Stimulated activated CD4-positive, alpha-beta T cell treated with anti-CD3 and anti-CD28 coated beads, Interleukin-4, amount 100 ng/mL, for 48 hours (primary cell): Measurements from ENCODE around the gene TMEM72.

ENCODE experiments used
- DNase-seq, 2 donors: peaks; one replicate each; pipeline ENCODE4 v3.0.0-alpha.2; 2020; ENCODE audit warnings: low read depth in 2 of 2

TMEM72 gene

DNA sequence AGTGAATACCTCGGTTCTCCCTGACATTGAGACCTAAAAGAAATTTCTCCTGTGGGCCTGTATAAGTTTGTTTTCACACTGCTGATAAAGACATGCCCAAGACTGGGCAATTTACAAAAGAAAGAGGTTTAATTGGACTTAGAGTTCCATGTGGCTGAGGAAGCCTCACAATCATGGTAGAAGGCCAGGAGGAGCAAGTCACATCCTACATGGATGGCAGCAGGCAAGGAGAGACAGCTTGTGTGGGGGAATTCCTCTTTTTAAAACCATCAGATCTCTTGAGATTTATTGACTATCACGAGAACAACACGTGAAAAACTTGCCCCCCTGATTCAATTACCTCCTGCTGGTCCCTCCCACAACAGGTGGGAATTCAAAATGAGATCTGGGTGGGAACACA lies 6.7 kb downstream of the TMEM72 start:
- DNase-seq = no peak

DNA sequence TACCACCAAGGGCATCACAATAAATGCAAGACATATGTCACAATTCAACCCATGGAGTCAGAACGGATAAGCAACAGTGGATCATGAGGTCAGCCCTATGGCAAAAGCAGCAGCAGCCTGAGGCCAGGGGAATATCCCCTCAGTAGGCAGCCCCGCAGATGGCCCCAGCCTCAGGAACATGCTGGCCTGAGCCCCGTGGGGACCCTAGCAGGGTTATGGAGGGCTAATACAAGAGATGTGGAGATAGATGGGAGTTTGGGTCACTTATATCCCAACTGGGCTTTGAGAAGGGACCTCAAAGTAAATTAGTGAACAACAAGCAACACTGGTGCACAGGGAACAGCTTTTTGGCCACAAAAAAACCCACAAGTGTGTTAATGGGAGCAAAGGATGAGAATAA lies 9.1 kb downstream of the TMEM72 start:
- DNase-seq = no peak

DNA sequence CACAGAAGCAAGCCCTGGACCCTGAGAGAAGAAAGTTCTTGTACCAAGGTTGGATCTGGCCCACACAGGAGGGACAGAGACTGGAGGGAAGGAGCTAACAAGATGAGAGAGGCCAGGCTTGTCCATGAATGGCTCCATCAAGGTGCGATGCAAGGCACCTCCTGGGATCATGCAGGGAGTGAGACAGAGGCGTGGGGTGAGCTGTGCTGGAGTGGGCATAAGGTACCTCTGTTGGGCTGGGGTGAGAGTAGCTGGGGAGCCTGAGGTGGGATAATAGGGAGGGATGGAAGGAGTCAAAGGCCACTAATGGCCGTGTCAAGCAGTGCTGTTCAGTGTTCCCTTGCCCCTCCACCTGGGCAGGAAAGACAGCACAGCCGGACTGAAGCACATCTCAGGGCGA lies 9.9 kb downstream of the TMEM72 start:
- no peak for DNase-seq

DNA sequence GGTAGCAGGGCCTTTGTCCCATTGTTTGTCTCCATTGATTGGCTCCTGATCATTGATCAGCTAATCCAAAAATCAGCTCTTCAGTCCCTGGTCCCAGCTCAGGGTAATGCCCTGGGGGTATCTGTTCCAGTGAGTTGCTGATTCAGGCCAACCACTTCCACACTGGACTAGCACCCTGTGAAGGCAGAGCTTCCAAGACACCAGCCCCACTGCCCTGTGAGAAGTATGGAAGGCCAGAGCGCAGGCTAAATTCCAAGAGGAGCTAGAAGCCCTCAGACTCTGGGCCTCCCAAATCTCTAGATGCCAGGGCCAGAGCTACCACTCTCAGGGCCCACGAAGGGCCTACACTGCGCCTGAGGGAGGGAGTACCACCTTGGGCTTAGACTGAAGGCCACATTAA lies 10.4 kb downstream of the TMEM72 start:
- no peak for DNase-seq

DNA sequence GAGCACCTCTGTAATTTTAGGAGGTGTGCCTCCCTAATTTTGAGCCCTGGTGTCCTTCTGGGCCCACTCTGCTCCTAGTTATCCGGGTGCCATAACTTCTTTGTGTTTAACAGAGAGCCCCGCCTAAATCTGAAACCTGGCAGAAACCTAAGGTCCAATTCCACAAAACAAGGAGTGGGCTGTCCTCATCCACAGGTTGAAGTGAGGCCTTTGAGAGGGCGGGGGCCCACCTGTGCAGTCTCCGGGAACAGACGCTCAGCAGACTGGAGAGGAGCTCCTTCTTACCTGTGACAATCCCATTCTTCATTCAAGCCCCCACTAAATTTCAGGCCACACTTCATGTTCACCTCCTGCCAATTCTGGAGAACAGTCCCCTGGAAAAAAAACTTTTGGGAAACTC lies 10.9 kb downstream of the TMEM72 start:
- no peak for DNase-seq

DNA sequence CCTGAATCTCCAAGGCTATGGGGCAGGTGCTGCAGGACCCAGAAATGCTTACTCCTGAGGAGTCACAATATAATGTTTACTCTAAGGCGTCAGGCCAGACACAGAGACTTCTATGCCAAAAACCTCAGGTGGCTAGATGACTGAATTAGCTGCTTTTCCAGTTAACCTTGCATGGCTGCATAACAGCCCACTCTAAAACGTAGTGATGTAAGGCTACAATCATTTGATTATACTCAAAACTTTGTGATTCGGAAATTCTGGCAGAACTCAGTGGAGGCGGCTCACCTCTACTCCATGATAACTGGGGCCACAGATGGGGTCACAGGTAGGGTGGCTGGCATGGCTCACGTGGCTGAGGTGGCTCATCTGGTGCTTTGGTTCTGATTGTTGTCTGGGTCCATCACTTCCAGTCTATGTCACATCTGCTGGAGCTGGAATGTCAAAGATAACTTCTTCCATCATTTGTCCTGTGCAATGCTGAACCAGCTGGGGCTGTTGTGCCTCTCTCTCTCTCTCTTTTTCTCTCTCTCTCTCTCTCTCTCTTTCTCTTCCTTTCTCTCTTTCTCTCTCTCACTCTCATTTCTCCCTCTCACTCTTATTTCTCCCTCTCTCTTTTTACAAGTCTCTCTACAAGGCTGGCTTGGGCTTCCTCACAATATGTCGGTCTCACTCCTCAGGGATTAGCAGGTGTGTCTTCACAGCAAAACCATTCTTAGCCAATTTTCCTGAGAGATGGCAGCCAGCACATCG lies 11.8 kb downstream of the TMEM72 start:
- DNase-seq = no peak

DNA sequence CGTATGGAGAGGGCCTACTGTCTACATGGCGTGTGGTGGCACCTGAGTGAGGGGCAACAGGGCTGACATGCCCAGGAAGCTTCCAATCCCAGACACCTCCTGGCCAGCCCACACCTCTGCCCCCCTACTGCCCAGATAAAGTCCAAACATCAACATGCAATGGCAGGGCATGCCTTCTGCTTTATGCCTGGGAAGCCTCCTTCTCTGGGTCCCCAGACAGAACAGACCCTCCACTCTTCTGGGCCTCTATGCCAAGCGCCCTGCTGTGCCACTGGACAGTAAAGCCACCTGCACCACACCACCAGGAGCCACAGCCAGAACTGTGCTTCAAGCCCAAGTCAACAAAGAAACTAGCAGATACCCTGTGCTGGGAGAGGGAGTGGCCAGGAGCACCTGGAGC lies 12.5 kb downstream of the TMEM72 start:
- no peak for DNase-seq

DNA sequence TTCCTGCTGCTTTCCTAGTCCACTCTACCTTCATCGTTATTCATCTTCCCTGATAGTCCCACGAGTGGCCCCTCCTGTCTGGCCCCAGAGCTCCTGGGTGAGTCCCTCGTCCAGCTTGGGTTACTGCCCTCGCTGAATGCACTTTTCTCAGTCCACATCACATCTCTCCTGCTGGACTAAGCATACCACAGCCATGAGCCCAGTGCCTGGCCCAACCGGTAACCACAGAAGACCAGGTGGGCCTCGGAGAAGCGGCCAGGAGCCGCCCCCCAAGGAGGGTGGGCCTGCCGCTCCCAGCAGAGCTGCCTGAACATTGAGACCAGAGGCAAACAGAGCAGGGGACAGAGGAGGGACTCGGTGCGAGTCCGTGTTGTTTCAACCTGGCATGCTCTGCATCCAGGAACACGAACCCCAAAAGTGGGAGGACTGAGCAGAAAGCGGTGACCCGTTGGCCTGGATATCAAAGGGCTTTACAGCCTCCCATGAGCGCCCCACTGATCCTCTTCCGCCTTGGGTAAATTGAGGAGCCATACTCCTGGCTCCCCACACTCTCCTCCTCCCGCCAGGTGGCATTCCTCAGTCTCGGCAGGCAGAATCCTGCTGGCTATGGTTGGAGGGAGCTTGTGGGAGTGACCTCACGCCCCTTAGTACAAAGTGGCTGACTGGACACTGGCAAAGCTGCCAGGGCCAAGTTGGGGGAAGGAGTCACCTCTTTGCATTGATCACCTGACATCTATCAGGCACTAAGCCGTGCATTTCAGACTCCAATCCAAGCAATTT lies 13.3 kb downstream of the TMEM72 start:
- no peak for DNase-seq

DNA sequence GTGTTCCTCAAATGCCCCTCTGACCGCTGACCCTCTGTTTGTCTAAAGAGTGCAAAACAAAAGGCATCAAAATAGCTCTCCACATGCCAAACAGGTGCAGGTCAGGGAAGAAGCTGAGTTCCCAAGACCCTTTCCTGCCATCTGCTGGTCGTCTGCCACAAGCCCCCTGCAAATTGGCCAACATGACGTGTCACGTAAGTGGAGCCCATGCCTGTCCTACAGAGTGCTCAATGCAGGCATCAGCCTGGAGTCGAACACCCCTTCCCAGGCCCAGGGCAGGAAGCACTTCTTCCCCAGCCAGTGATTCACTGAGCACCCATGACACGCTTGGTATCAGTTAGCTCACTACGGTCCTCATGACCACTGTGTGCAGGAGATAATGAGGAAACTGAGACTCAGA lies 14.1 kb downstream of the TMEM72 start:
- DNase-seq = no peak

DNA sequence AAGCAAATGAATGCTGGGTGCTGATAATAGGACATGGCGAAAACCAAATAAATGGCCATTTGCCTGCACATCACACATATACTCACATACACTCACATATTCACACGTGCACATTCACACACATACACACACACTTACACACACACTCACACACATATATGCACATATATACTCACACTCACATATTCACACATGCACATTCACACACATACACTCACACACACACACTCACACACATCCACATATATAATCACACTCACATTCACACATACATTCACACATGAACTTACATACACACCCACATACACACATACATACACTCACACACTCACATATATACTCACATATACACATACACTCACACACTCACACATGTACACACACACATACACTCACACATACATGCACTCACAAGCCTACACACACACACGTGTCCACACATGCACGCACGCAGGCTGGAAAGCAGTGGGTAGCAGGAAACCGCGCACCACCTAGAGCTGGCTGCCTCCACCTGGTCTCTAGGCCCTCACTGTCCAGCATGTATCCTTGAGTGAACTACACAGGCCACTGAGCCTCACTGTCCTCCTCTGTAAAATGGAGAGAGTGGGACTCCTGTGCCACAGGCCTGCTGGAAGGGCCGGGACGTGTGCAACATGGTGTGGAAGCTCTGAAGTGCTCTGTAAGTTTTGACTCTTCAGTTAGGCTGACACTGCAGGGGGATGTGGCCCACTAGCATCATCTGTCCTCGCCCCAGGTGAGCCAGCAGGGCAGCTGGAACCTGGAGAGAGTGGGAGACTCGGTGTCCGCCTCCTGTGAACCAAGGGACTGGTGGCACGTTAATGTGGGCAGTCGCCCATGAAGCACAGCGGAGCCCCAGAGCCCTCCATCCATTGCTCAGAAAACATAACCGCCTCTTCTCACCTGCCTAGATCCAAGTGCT lies 14.9 kb downstream of the TMEM72 start:
- DNase-seq = no peak

DNA sequence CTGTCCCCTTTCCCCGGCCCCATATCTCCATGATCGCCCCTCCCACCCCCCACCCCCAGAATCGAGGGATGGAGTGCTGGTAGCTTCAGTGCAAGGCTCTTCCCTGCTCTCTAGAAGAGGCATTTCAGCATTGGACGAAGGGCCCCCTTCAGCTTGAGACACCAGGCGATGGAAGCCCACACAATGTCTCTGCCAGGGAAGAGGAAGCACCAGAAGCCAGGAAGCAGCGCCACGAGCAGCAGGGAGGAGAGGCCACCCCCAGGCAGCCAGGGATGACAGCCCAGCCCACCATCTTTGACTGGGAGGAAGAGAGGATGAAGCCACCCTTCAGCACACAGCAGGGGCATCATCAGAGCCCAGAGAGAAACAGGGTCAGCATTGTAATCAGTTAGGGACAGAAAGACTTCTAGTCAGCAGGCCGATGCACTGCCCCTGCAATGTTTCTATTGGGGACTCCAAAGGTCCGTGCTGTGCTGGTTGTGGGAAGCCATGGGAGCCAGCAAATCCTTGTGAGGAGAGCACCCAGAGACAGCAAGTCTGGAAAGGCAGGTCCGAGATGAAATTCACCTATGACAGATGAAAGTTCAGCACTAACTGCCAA lies 15.7 kb downstream of the TMEM72 start:
- no peak for DNase-seq

DNA sequence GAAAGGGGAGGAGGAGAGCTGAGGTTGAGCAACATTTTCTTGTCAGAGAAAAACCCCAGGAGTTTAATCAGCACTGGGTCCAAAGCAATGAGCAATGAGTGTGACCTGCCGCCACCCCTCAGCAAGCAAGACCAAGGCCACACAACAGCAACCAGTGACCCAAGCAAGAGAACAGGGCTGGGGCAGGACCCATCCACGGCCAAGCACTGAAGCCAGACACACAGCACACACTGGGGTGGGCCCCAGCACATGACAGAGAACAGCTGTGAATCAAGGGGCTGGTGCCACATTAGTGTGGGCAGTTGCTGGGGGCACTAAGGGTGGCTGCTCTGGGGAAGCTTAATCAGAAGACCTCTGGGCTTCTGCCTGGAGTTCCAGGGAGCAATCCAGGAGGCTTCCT lies 16.2 kb downstream of the TMEM72 start:
- DNase-seq = no peak

DNA sequence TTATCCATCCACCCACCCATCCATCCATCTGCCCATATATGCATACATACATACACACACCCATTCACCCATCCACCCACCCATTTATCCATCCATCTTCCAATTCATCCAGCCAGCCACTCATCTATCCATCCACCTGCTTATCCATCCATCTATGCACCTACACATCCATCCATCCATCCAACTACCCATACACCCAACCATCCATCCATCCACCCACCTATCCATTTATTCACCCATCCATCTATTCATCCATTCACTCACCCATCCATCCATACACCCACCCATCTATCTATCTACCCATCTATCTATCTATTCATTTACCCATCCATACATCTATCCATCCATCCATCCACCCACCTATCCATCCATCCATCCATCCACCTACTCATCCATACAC lies 17.3 kb downstream of the TMEM72 start:
- no peak for DNase-seq

DNA sequence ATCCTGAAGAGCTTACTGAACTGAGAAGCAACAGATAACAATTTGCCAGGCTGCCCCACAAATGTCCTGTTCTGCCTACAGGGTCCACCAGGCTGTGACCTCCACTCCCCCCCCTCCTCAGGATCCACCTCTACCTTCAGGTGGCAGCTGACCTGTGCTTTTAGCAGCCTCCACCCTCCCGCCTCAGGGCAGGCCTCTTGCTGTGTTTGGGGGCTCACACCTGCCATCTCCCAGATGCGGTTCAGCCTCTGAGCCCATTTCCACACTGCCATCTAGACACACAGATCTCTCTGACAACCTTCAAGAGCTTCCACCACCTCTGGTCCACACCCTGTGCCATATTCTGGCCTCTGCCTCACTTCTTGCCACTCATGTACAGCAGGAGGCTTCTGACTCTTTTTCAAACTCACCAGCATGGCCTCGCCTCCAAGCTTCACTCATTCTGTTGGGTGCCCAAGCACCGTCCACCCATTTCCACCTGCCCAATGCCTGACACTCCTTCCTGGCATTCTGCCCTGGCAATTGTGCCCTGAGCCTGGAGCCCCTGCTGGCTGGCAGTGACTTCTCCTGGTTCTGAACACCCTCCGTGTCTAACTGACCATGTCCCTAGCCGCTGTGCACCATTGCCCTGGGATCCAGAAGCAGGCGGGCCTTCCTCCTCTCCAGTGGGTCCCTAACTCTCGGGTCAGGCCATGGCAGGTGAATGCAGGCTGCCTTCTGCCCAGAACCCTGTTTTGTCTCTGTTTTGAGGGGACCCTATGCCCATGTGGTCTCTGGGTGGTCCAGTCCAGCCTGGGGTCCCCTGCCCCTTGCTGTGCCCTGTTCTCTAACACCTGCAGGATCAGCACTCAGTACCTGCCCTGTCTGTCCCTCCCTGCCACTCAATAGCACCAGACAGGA lies 18.5 kb downstream of the TMEM72 start:
- DNase-seq = no peak

DNA sequence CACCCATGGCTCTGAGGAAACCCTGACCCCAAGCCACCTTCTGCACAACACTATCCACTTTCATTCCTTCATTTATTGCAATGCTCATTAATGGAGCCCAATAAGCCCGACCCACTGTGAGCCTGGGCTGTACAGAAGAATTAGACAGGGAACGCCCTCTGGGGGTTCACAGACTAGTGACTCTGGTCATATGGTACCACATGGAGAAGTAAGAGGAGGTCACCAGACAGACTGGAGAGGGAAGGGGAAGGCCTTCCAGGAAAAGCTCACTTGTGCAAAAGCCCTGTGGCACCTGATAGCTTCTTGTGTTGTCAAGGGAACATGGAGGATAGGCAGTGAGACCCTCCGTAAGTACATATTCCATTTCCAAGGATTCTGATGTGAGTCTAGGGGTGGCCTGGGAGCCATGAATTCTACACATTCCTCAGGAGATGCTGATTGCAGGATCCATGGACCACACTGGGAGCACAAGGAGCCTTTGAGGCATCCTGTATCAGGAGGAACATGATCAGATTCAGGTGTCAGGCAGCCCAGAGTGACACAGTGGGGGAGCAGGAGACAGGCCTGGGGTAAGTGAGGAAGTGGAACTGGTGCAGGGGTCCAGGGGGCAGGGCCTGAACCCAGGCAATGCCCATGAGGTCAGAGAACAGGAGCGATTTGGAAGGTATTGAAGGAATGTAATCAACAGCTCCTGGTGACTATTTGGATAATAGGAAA lies 19.9 kb downstream of the TMEM72 start:
- no peak for DNase-seq

DNA sequence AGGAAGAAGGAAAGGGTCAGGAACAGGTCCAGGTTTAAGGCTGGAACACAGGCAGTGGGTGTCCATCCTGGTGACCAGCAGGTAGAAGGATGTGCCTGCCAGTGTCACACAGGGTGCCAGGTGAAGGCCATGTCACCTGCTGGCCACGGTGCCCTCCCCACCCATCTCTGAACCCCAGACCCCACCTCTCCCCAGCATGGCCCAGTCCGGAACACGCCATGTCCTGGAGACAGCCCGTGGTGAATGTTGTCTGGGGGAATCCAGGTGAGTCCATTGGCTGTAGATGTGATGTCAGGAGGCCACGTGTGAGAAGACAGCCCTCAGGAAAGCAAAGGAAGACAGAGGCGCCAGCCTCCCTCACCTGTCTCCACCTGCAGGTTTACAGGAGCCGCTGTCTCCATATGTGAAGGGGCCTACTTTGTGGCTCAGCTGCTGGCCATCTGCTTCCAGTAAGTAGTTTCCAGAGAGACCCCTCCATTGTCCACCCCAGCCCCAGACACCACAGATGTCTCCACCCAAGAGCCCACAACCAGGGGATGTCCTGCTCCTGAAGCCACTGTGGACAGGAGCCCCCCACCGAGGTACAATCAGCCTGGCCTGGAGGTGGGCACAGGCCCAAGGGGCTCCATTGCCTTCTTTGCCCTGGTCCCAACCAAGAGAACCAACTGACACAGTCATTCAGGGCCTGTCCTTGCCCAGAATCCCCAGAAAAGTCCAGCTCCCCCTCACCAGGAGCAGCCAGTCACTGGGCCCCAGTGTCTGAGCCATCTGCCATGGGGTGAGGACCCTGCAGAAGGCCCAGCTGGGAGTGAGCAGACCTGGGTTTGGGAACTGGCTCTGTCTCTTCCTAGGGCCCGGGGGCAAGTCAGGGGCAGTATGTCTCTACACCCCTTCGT lies 20.7 kb downstream of the TMEM72 start:
- DNase-seq = no peak

DNA sequence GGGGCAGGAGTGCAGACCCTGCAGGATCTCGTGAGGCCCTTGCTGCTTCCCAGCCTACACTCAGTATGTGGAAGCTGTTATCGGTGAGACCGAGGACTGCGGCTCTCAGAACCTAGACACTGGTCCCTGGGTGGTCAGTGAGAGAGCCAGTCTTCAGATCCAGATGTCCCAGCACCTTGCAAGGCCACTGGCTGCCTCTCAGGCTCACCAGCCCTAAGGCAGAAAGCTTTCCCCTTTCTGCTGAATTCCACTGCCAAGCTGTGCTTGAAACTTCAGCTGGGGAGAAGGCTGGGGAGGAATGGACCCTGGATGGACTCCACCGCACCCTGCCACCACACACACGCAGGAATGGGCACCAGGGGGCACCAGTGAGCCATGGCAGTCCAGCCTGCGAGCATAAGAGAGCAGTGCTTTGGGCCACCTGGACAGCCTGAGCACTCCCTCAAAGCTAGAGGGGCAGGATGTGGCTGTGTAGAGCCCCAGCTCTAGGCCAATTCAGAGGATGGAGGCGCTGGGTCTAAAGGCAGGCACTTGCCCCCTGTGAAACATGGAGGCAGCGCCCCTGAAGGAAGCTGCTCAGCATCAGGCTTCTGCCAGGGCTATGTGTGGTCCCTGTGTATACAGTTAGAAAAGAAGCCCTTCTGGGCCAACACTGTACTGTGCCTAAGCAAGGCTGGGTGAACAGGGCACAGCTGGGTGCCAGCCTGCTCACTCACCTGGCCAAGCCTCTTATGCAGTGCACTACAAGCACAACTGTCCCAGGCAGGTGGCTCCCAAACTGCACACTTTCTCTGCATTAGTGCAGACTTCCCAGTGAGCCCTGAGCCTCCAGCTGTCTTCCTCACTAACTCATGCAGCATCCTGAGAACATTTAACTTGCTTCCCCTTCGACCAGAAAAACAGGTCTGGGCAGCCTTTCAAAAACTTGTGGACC lies 21.6 kb downstream of the TMEM72 start:
- DNase-seq = peak; percentile 74 to 89
